ENCODE results near the gene EFHC1. TPM values are rescaled to one million over a fixed set of nuclear protein-coding genes. Genes with fewer than 3 reads are reported as not detected.
A peak's percentile ranks its signal among the peaks of the same experiment; 100 is the strongest.

The EFHC1 gene
- total RNA-seq, 1 experiment from 2014 or later: 13.2 TPM

DNA sequence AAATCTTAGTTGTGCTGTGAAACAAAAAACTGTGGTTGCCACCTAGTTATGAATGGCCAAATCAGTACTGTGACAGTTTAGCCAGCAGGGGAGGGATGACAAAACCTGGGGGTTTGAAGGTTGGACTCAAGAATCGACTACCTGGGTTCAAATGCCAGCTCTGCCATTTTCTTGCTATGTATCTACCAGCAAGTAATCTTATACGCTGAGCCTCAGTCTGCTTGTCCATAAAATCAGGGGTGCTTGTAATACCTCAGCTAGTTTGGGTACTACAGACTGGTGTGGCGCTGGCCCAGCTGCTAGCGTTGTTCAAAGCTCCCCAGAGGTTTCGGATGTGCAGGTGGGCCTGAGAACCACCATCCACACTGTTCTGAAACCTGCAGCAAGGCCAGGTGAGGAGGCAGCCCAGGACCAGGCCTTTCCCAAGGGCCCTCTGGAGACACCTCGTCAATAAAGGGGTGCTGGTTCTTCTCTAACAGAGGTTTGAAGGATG is 116.3 kb downstream of the EFHC1 start:
- Histone ChIP-seq H3K9ac (ENCODE audit: extremely low read depth, insufficient read length, low read length) (no peak overlapping the region), H2BK120ac (ENCODE audit: low read depth, low read length, poor library complexity, severe bottlenecking) (no peak overlapping the region), H4K5ac (ENCODE audit: insufficient read length, low read depth, low read length) (no peak overlapping the region), H3T11ph (ENCODE audit: low read length) (no peak overlapping the region), H3K79me2 (ENCODE audit: insufficient read depth, low read length) (peaks cover 2% of the 10 kb centered on the region; the same call in 1 of the 2 replicates), H3K4me2 (ENCODE audit: insufficient read depth, insufficient read length, low read length) (no peak overlapping the region), H4K8ac (replicated peaks; ENCODE audit: insufficient read length, low read depth, low read length) (no peak overlapping the region), H3K18ac (ENCODE audit: insufficient read length, low read depth, low read length) (no peak overlapping the region), H2BK5ac (ENCODE audit: insufficient read length, low read length) (no peak overlapping the region), H3K27me3 (ENCODE audit: insufficient read depth, low read length) (no peaks in the 10 kb centered on the region), H3K23me2 (ENCODE audit: insufficient read length, low read depth, low read length, poor library complexity, severe bottlenecking) (no peaks in the 10 kb centered on the region), H2BK12ac (ENCODE audit: insufficient read length, low read depth, low read length) (no peak overlapping the region), H2AFZ (ENCODE audit: low read length) (no peak overlapping the region), H3K27ac (ENCODE audit: insufficient read length, low read depth, low read length) (no peak overlapping the region), H2BK15ac (ENCODE audit: low read depth, low read length) (no peak overlapping the region), H3K9me3 (ENCODE audit: control insufficient read depth, low read depth, low read length) (no peaks in the 10 kb centered on the region), H2AK5ac (ENCODE audit: insufficient read length, low read length) (no peak overlapping the region), H3K79me1 (ENCODE audit: insufficient read depth, low read depth, low read length, poor library complexity, severe bottlenecking) (no peaks in the 10 kb centered on the region), H3K4ac (ENCODE audit: low read depth, low read length) (no peak overlapping the region), H4K91ac (ENCODE audit: insufficient read length, low read depth, low read length) (no peak overlapping the region), H2BK20ac (ENCODE audit: low read depth, low read length, poor library complexity, severe bottlenecking) (no peak overlapping the region), H3K56ac (ENCODE audit: insufficient read length, low read depth, low read length) (no peak overlapping the region), H3K14ac (ENCODE audit: insufficient read depth, low read length) (no peak overlapping the region), H3K23ac (ENCODE audit: insufficient read length, low read depth, low read length) (no peak overlapping the region), H3K4me1 (ENCODE audit: insufficient read depth, low read length) (peaks cover 16% of the 10 kb centered on the region; the same call in 1 of the 2 replicates), H4K20me1 (ENCODE audit: control insufficient read depth, insufficient read depth, insufficient read length) (no peaks in the 10 kb centered on the region)
- Mint-ChIP-seq H3K4me1 (peaks cover 28% of the 10 kb centered on the region in 2 experiments), H3K9me3 (no peaks in the 10 kb centered on the region), H3K27me3 (ENCODE audit: low read depth) (no peaks in the 10 kb centered on the region), H3K36me3 (ENCODE audit: insufficient read depth in 1 of 3, low read depth in 3 of 3) (peaks cover 4 to 16% (median 5%) of the 10 kb centered on the region in 3 experiments; a peak in 4 of 7 replicates), H3K4me3 (no peak overlapping the region), H3K27ac (peak overlapping the region in 1 of 3 experiments; percentile 88; a peak in 1 of 7 replicates)
- TF ChIP-seq, protein P1, sequence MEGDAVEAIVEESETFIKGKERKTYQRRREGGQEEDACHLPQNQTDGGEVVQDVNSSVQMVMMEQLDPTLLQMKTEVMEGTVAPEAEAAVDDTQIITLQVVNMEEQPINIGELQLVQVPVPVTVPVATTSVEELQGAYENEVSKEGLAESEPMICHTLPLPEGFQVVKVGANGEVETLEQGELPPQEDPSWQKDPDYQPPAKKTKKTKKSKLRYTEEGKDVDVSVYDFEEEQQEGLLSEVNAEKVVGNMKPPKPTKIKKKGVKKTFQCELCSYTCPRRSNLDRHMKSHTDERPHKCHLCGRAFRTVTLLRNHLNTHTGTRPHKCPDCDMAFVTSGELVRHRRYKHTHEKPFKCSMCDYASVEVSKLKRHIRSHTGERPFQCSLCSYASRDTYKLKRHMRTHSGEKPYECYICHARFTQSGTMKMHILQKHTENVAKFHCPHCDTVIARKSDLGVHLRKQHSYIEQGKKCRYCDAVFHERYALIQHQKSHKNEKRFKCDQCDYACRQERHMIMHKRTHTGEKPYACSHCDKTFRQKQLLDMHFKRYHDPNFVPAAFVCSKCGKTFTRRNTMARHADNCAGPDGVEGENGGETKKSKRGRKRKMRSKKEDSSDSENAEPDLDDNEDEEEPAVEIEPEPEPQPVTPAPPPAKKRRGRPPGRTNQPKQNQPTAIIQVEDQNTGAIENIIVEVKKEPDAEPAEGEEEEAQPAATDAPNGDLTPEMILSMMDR (conservative IDR thresholded peaks at IDR 0.05): no peak
- DNase-seq: no peak
- WGBS (ENCODE audit: extremely low coverage, insufficient read length, low lambda C conversion rate): no CpG with 5 or more reads among the region's 6 CpGs

Measured in H9 (cell line).